GM18505 (cell line): ENCODE data around the gene PIK3R2.

Source experiments
- ATAC-seq: cut with Tn5 transposase; IDR thresholded peaks from one replicate; pipeline ENCODE4 v1.9.1; 2021; ENCODE audit not compliant: unreplicated experiment
- POLR2A ChIP-seq: IDR thresholded peaks from 4 replicates; pipeline ENCODE4 v1.6.1; 2011; ENCODE audit warnings: borderline replicate concordance; ENCODE audit not compliant: insufficient read depth, insufficient read length; ENCODE audit errors: extremely low read depth

Gene PIK3R2

GRCh38 chr19:18165794-18166544 lies 13.0 kb downstream of the PIK3R2 start:
- no peak for TF ChIP-seq POLR2A
- no peak for ATAC-seq

- ATAC-seq, result no peak
- TF ChIP-seq POLR2A, result no peak
Observed at GRCh38 chr19:18167011-18167410, 14.0 kb downstream of the PIK3R2 start.

GRCh38 chr19:18167975-18168645 lies 15.1 kb downstream of the PIK3R2 start:
- ATAC-seq, result no peak
- no peak for TF ChIP-seq POLR2A

- no peak for ATAC-seq
- no peak for TF ChIP-seq POLR2A
Observed at GRCh38 chr19:18168673-18169381, 15.9 kb downstream of the PIK3R2 start.

- ATAC-seq, result no peak
- no peak for TF ChIP-seq POLR2A
Observed at GRCh38 chr19:18170714-18171255, 17.8 kb downstream of the PIK3R2 start.

- no peak for TF ChIP-seq POLR2A
- ATAC-seq, result no peak
Observed at GRCh38 chr19:18171605-18172327, 18.8 kb downstream of the PIK3R2 start.

GRCh38 chr19:18172331-18173053 lies 19.5 kb downstream of the PIK3R2 start:
- ATAC-seq, result no peak
- TF ChIP-seq POLR2A, result no peak

GRCh38 chr19:18173054-18173571 lies 20.1 kb downstream of the PIK3R2 start:
- TF ChIP-seq POLR2A, result no peak
- ATAC-seq, result peak; percentile 0

GRCh38 chr19:18173572-18174288 lies 20.8 kb downstream of the PIK3R2 start, which contains the start of gene IFI30:
Gene IFI30 (plus strand): TSS chr19:18173813. CDS start chr19:18173842, 29 bp downstream.
- ATAC-seq, result peak; percentile 50
- TF ChIP-seq POLR2A, result peak; percentile 99

GRCh38 chr19:18174983-18175382 lies 22.0 kb downstream of the PIK3R2 start:
- ATAC-seq, result no peak
- no peak for TF ChIP-seq POLR2A
